Stimulated activated naive CD4-positive, alpha-beta T cell treated with Interleukin-2 at 50 U/mL for 16 hours (primary cell): ENCODE measurements around the gene CFAP97.
"Not testable (repeated sequence)": the region's sequence is repeated elsewhere in the genome, so short reads cannot be mapped to it uniquely, and the experiment has no call there.

ENCODE experiments used
- DNase-seq: peaks from one replicate; lab custom pipeline; 2025; lab: John Stamatoyannopoulos, UW

Gene CFAP97

DNA sequence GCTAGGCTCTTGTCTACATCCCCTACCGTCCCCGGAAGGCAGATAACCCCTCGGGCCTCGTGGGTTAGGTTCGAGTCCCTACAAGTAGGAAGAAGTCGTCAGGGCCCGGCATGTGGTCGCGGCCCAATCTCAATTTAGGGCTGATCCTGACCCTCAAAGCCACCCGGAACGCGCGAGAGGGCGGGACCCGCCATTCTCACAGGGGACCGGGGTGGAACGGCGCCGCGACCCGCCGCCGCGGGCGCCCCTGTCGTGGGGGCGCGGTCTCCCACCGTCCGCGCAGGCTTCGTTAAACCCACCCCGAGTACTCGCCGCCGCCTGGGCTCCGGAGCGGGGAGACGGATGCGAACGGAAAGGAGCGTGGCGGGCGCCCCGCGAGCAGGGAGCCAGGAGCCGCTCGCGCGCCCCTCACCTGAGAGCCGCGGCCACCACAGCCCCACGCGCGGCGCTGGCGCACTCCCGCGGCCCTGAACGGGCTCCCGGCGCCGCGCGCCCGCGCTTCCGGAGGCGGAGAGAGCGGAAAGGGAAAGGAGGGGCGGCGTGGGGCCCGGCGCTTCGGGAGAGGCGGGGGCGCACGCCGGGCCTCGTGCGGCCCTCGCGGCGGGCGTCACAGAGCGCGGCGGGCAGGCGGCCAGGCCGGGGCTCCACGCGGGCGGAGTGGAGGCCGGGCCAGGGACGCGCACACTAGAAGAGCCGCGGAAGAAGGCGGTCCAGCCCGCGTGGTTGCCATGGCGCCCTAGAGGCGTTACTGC, at the start of gene CFAP97:
Gene CFAP97 (minus strand): TSS at position 515 of the 752 bp plus-strand sequence. CDS start 12,804 bp downstream, outside the sequence.
- DNase-seq, result peak; percentile 82

DNA sequence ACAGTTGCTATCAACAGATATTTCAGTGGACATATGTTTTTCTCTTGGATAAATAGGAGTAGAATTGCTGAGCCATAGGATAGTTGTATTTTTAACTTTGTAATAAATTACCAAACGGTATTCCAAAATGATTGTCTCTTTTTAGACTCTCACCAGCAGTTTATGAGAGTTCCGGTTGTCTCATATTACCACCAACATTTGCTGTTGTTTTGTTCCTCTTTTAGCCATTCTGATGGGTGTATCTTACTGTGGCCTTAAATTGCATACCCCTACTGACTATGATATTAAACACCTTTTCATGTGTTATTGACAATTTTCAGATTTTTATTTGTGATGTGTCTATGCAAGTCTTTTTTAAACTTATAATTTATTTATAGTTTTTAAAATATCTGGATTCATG, 45.3 kb upstream of the CFAP97 start:
- DNase-seq, result no peak

DNA sequence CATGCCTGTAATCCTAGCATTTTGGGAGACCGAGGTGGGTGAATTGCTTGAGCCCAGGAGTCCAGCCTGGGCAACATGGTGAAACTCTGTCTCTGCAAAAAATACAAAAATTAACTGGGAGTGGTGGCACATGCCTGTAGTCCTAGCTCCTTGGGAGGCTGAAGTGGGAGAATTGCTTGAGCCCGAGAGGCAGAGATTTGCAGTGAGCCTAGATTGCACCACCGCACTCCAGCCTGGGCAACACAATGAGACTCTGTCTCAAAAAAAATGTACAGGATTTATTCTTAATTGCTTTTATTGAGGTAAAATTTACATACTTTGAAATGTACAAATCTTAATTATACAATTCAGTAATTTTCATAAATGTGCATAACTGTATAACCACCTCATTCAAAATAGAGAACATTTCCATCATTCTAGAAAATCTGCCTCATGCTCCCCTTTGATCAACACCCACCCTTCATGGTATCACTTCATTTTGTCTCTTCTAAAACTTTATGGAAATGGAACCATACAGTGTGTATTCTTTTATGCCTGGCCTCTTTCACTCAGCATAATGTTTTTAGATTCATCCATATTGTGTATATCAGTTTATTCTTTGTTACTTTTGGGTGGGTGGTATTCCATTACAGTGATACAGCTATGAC, 44.7 kb upstream of the CFAP97 start:
- no peak for DNase-seq

DNA sequence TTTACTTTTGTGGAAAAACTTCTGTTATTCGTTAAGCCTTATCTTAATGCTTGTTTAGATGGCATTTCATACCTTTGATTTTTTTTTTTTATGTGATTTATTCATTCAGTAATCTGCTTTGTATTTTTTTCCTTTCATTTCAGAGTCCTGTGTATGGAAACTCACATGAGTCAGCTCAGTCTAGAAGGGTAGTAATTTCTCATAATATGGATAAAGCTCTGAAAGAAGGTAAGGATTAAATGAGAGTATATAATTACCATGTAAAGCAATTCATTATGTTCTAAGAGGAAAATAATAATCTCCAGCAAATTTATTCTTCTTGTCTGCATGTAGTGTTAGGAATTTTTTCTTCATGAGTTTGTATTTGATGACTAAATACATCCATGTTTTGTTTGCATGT, 43.4 kb upstream of the CFAP97 start:
- no peak for DNase-seq

DNA sequence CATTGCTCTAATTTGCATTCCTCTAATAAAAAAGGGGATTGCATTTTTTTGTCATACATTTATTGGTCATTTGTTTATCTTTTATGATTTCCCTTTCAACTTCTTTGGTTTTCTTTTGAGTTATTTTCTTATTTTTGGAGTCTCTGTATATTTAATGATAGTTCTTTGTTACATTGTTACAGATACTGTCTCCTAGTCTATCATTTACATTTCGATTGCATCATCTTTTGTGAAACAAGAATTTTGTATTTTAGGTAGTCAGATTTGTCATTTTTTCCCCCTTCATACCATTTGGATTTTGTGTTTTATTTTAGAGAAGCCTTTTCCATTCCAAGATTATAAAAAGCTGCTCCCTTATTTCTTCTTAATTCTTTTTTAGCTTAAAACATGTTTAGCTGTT, 42.7 kb upstream of the CFAP97 start:
- DNase-seq, result no peak

DNA sequence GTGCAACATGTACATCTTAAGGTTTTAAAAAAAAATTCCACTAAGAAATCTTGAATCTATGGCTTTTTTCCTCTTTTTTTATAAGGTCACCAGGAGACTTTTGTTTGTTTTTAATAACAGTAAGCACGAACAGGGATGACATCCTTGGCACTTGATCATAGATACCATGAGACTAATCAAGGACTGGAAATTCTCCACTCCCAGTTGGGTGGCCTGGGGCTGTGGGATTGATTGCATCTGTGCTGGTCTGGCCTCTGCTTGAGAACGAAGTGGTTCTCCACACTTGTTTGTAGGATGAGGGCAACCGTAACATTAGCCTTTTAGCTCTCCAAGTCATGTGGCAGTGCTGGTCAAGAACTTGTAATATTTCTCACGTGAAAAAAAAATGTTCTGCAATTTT, 41.0 kb upstream of the CFAP97 start:
- DNase-seq, result no peak

DNA sequence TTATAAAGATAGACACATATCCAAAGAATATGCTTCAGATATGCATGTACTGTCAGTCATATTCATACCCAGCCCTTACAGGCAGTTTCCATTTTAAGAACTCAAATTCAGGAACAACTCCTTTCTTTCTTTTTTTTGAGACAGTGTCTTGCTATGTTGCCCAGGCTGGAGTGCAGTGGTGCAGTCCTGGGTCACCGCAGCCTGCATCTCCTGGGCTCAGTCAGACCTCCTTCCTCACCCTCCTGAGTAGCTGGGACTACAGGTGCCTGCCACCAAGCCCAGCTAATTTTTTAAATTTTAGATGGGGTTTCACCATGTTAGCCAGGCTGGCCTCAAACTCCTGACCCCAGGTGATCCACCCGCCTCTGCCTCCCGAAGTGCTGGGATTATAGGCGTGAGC, 40.1 kb upstream of the CFAP97 start:
- no peak for DNase-seq

DNA sequence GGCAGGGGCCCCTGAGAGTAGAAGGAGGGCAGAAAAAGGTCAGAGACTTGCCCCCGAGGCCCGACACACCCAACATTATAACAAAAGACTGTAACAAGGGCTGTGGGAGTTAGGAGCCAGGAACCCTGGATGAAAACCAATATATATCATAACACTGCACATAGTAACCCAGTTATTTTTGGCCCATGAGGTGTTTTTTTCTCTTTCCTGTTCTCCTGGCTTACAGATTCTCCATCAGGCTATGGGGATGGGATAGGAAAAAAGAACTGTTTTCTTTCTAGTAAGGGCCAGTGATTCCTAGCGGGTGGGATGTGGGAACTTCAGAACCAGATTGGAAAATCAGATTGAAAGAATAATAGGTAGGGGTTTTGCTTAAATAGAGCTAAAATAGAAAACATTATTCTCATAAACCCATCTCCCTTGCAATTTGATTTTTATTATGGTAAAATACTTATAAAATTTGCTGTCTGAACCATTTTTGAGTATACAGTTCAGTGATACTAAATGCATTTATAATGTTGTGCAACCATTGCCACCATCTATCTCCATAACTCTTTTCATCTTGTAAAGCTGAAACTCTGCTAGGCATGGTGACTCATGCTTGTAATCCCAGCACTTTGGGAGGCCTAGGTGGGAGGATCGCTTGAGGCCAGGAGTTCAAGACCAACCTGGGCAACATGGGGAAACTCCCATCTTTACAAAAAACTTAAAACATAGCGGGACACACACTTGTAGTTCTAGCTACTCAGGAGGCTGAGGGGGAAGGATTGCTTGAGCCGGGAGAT, 39.1 kb upstream of the CFAP97 start:
- DNase-seq, result no peak

DNA sequence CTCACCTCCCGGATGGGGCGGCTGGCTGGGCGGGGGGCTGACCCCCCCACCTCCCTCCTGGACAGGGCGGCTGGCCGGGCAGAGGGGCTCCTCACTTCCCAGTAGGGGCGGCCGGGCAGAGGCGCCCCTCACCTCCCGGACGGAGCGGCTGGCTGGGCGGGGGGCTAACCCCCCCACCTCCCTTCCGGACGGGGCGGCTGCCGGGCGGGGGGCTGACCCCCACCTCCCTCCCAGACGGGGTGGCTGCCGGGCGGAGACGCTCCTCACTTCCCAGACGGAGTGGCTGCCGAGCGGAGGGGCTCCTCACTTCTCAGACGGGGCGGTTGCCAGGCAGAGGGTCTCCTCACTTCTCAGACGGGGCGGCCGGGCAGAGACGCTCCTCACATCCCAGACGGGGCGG, 36.7 kb upstream of the CFAP97 start:
- DNase-seq, result not testable (repeated sequence)

DNA sequence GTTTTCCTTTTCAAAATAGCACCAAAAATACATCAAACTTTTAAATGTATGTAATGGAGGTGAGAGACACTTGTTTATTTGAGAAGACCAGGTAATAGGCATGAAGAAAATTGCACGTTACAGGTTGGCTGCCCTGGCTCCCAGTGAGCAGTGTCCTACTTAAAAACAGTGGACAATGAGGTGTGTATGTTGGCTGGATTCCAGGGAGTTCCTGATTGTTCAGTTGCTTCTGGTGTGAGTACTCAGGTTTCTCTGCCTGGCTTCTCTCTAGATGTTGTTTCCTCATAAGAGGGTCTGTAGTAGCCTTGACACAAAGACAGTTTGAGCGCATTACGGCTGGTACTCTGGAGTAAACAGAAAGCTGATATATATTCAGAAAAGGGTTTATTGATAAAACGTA, 35.0 kb upstream of the CFAP97 start:
- no peak for DNase-seq

DNA sequence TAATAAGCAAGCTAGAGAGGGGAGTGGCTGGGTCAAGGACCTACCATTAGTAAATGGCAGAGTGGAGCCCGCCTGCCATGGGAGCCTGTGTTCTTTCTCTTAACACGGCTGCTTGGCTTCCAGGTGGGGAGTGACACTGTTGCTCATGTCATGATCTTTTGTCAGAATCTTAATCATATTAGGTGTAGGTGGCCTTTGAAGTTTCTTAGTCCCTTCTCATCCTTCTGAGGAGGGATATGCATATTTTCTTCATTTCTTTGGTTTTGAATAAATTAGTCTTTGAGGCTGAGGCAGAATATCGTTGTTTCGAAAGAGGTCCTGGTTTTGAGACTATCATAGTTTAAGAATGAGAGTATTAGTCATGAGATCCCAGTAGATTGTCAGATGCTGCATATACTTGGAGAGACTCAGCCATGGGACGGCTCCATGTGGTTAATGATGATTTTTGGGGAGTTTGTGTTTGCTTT, 34.4 kb upstream of the CFAP97 start:
- no peak for DNase-seq

DNA sequence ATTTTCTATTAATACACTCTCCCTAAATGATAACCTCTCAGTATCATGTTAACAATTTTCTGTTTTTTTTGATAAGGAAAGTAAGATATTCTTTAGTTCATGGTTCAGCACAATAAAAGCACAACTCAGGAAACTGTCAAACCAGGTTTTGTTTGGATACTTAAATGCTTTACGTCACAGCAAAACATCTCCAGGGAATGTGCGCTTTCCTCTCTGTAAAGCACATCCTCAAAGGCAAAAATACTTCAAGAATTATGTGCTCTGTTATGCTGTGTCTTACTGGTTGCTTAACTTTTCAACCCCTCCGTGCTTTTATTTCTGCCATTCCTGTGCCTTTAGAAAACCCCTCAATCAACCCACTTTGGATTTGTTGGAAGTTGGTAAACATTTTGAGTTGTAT, 33.4 kb upstream of the CFAP97 start:
- no peak for DNase-seq

DNA sequence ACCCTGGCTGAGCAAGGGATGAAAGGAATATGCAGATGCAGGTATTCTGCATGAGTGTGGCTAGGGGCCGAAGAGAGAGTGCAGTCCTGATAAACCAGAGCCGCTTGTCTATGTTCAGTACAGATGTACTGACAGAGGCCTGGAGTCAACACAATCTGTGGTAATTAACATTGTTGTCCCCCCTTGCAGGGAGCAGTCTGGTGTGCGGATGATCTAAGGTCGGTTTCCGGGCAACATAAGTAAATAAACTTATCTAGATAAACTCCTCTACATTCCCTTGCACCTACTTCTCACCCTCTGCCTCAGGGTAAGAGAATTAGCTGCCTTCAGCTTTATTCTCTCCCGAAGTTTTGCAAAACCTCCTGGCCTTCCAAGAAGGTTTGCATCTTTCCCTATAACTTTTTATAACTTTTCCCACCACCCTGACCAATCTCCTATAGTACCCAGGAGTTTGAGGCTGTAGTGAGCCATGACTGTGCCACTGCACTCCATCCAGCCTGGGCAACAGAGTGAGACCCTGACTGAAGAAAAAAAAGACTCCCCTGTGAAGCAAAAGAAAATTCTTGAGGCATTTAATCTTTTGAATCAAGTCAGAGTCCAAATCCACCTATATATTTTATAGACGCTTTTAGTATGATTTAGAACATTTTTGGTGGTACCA, 32.2 kb upstream of the CFAP97 start:
- DNase-seq, result no peak

DNA sequence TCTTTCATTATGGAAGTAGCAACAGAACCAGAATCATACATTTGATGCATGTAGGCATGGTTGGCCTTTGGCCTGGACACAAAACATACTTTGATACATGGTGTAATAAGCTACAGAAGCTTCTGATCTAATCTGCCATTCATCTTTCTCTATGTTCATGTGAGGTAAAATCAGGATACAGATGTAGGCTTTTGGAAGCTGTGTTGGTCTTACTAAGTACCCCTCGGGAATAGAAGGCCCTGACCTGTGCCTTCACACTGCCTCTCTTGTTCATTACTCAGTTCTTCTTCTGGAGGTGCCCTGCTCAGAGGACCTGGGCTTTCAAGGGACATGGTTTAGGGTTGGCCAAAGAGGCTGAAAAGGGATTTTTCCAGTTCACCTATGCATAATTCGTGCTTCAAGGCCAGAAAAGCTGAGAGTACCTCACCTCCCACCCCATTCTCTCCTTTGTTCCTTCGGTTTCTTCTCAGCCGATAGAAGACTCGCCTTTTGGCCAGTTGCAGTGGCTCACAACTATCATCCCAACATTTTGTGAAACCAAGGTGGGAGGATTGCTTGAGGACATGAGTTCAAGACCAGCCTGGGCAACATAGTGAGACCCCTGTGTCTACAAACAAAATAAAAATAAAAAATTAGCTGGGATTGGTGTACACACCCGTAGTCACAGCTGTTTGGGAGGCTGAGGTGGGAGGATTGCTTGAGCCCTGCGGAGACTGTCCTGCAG, 31.5 kb upstream of the CFAP97 start:
- DNase-seq, result no peak

DNA sequence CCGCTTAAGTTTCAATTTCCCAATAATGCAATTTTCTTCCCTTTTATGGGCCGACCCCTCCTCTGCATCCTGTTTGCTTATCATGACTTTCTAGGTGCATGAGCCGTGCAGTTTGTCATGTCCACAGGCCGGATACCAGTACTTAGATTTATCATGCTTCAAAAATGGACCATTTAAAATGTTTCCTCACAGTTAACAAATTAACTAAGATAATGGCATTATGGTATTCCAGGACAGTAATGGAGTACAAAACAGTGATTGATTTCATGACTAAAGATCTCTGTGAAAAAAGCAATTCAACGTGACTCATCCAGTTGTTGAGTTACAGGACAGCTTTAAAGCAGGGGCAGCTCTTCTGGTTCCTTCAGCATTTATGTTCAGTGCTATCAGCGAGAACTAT, 28.6 kb upstream of the CFAP97 start:
- DNase-seq, result no peak

DNA sequence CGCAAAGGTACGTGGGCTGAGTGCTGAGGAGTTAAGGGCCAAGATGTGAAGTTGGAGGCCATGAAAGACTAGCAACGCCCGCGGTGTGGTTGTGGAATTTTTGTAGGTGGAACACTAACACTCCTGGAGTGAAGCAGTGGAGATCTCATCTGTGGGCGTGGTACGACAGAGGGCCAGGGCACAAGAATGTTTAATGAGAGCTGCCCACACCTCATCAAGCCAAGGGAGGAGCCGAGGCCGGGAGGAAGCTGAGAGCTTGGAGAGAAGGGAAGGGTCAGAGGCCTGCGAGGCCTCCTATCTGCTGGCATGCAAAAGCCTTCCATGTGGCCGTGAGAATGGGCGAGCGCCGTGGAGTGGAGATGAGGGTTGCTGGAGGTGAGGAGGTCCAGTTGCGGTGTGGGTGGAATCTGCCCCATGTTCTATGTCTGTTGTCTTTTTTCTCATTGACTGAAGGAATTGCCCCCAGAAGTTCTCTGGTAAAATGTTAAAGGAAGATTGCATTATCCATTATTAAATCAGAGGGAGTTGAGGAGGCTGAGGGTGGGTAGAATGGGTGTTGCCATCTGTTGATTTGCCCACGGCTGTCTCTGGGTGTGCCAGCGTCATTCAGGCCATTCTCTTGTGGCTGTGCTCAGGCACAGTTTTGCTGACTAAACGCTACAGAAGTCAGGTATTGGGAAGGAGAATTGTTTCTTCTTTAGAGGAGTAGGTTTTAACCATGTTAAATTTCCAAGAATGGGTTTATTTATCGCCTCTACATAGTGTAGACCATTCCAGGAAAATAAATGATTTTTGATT, 25.4 kb upstream of the CFAP97 start:
- DNase-seq, result no peak

DNA sequence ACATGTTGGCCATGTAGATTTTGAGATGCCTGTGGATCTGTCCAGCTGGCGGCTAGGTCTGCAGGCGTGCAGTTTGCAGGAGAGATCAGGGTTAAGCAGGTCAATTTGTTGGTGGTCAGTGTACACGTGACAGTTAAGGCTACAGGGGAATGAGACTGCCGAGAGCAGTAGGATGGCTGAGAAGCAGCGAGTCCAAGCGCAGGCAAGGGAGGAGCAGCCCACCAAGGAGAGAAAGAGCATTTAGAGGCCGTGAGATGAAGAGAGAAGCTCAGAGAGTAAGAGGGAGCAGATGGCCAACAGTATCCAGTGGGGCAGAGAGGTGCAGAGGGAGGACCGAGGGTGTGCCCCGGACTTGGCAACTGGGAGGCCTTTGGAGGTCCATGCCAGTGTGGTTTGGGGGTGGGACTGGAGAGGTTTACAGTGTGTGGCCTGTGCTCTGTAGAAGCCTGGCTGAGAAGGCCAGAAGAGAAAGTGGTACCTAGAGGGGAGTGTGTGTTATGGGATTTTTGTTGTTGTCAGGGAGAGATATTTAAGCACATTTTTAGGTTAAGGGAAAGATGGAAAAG, 24.0 kb upstream of the CFAP97 start:
- DNase-seq, result no peak

DNA sequence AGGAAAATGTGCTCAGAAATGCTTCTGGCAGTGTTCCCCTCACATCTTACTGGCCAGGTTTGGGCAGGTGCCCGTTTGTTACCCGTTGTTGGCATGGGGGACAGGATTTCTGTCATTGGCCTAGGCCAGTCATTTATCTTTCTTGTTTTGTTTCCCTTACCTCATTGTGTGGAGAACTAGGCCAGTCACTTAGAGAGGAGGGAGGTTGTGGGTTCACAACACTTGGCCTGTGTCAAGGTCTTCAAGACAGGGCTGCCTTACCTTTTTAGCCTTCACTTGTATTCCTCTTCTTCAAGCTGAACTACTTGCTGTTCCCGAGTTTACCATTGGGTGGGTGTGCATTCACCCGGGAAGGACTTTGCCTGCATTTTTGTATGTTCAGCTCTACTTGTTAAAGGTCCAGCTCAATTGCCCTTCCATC, 23.3 kb upstream of the CFAP97 start:
- DNase-seq, result no peak

DNA sequence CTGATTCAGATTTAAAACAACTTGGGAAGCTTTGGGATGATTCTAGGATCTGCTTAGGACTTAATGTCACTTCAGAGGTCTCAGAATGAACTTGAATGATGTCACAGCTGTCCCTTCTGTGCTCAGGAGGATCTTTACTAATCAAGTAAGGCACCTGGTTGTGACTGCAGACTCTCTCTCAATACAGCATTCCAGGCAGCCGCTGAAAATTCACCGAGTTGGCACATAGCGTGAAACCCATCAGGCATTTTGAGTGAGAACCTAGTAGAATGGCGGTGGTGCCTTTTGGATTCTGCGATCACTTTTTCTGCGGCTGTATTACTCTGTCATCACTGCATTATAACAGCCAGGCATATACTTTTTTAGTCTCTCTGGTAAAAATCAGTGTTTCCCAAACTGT, 22.1 kb upstream of the CFAP97 start:
- no peak for DNase-seq

DNA sequence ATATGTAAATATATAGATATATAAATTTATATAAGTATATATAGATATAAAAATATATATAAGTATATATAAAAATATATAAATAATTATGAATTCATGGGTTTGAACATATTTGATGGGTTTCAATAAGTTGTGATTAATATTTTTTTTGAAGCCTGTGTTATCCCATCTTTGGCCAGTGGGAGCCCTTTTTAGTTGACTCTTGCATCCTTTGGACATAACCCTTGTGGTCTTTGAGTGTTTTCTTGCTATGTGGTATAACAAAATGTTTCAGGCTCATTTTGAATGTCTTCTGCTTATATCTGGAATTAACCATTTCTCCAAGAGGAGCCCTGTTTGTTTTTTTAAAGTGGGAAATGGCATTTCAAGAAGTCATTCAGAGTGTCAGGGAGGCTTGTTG, 20.8 kb upstream of the CFAP97 start:
- no peak for DNase-seq

DNA sequence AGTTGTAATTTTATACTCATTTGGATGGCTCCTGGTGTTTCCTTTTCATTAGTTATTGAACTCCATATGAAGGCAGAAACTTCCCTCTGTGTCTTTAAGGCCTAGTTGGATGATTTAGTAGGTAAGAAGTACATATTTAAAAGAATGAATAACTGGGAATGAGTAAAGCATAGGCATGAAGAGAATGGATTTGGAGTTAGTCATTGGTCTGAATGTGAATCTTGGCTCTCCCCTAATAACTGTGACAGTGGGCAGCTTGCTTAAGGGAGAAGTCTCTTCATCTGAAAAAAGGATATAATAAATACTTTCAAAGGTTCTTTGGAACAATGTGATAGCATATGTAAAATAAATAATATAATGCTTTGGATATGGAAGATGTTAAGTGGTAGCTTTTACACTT, 18.8 kb upstream of the CFAP97 start:
- no peak for DNase-seq
